Measurements from ENCODE around the gene IRF1.
"Not testable (repeated sequence)": the region's sequence is repeated elsewhere in the genome, so short reads cannot be mapped to it uniquely, and the experiment has no call there.

Gene IRF1

GRCh38 chr5:132526974-132527564, 36.5 kb upstream of the IRF1 start:
- H3K4me3 ChIP-seq (ENCODE audit: low read depth, low read length) = no peak overlapping the region
- DNase-seq (ENCODE audit: low read depth) = no peak
- TF ChIP-seq, protein P1, sequence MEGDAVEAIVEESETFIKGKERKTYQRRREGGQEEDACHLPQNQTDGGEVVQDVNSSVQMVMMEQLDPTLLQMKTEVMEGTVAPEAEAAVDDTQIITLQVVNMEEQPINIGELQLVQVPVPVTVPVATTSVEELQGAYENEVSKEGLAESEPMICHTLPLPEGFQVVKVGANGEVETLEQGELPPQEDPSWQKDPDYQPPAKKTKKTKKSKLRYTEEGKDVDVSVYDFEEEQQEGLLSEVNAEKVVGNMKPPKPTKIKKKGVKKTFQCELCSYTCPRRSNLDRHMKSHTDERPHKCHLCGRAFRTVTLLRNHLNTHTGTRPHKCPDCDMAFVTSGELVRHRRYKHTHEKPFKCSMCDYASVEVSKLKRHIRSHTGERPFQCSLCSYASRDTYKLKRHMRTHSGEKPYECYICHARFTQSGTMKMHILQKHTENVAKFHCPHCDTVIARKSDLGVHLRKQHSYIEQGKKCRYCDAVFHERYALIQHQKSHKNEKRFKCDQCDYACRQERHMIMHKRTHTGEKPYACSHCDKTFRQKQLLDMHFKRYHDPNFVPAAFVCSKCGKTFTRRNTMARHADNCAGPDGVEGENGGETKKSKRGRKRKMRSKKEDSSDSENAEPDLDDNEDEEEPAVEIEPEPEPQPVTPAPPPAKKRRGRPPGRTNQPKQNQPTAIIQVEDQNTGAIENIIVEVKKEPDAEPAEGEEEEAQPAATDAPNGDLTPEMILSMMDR (IDR thresholded peaks at IDR 0.05; ENCODE audit: low read depth, low read length, missing control alignments) = no peak

- no peak for DNase-seq (ENCODE audit: low read depth)
- no peak overlapping the region for H3K4me3 ChIP-seq (ENCODE audit: low read depth, low read length)
- TF ChIP-seq, protein P1 (IDR thresholded peaks at IDR 0.05; ENCODE audit: low read depth, low read length, missing control alignments) = peak; percentile 74
These were observed 35.9 kb upstream of the IRF1 start for GRCh38 chr5:132526290-132526973.

DNA sequence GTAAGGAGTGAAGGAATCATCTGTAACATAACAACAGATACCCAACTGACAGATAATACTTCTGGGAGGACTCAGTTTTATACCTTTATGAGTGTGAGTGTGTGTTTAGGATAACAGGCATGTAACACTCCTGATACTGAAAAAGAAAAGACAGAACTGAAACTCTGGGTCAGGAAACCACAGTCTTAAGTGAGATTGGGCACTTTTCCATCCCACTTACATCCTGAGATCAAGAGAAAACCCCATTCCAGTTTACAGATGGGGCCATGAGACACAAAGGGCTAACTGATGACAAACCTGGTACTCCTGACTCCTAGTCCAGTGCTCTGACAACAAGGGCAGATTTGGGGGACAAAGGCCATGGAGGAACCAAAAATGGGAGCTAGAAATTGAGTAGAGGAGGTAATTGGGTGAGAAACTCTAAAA, 34.7 kb upstream of the IRF1 start:
- DNase-seq (ENCODE audit: low read depth) = peak; percentile 93
- TF ChIP-seq, protein P1 (IDR thresholded peaks at IDR 0.05; ENCODE audit: low read depth, low read length, missing control alignments) = no peak
- H3K4me3 ChIP-seq (ENCODE audit: low read depth, low read length) = no peak overlapping the region

- not testable (repeated sequence) for H3K4me3 ChIP-seq (ENCODE audit: low read depth, low read length); DNase-seq (ENCODE audit: low read depth)
These were observed 34.3 kb upstream of the IRF1 start for GRCh38 chr5:132524877-132525276.

DNA sequence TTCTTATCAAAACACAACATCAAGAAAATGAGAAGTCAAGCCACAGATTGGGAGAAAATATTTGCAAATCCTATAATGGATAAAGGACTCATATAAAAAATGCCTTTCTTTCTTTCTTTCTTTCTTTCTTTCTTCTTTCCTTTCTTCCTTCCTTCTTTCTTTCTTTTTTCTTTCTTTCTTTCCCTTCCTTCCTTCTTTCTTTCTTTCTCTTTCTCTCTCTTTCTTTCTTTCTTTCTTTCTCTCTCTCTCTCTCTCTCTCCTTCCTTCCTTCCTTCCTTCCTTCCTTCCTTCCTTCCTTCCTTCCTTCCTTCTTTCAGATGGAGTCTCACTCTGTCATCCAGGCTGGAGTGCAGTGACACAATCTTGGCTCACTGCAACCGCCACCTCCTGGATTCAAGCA, 31.5 kb upstream of the IRF1 start:
- not testable (repeated sequence) for DNase-seq (ENCODE audit: low read depth); H3K4me3 ChIP-seq (ENCODE audit: low read depth, low read length)

- not testable (repeated sequence) for H3K4me3 ChIP-seq (ENCODE audit: low read depth, low read length); DNase-seq (ENCODE audit: low read depth)
These were observed 23.2 kb upstream of the IRF1 start for GRCh38 chr5:132513618-132514336.

- DNase-seq (ENCODE audit: low read depth) = no peak
- TF ChIP-seq, protein P1 (IDR thresholded peaks at IDR 0.05; ENCODE audit: low read depth, low read length, missing control alignments) = no peak
- H3K4me3 ChIP-seq (ENCODE audit: low read depth, low read length) = no peak overlapping the region
These were observed 19.5 kb upstream of the IRF1 start for GRCh38 chr5:132510076-132510475.

- no peak for DNase-seq (ENCODE audit: low read depth)
- TF ChIP-seq, protein P1 (IDR thresholded peaks at IDR 0.05; ENCODE audit: low read depth, low read length, missing control alignments) = peak; percentile 71
- no peak overlapping the region for H3K4me3 ChIP-seq (ENCODE audit: low read depth, low read length)
These were observed 15.6 kb upstream of the IRF1 start for GRCh38 chr5:132506094-132506692.

Data from GM12864 (cell line).